Stimulated activated CD8-positive, alpha-beta memory T cell treated with anti-CD3 and anti-CD28 coated beads, Interleukin-4, amount 100 ng/mL, for 48 hours (primary cell): ENCODE results near the gene SLA2.
"Not testable (repeated sequence)": the region's sequence is repeated elsewhere in the genome, so short reads cannot be mapped to it uniquely, and the experiment has no call there.

Experiments used
- DNase-seq: peaks from one replicate; pipeline ENCODE4 v3.0.0-alpha.2; 2020

SLA2 gene

GRCh38 chr20:36573103-36573797, 72.7 kb downstream of the SLA2 start, which contains the start of gene TGIF2:
TGIF2 (plus strand) TSS chr20:36573597; CDS start chr20:36578775, 5,178 bp downstream.
- peak; percentile 92 for DNase-seq

DNA sequence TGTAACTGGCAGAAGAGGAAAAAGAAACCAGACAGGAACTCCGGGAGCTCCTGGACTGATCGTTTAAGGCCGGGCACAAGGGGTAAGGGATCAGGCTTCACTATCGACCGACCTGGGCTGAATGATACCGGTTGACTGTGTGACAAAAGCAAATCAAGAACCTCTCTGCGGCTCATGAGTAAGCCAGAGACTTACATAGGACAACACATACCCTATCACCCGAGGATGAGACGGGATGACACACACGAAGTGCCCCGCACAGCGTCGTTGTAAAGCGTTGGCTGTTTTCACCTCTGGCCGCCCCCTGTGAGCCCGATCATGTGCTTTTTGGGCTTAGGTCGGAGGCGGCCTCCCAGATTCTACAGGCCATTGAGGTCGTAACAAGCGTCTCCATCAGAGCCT, 73.3 kb downstream of the SLA2 start:
- peak; percentile 80 for DNase-seq

GRCh38 chr20:36571564-36572504, 74.2 kb downstream of the SLA2 start:
- peak; percentile 38 for DNase-seq

GRCh38 chr20:36569847-36570429, 76.1 kb downstream of the SLA2 start:
- DNase-seq = no peak

DNA sequence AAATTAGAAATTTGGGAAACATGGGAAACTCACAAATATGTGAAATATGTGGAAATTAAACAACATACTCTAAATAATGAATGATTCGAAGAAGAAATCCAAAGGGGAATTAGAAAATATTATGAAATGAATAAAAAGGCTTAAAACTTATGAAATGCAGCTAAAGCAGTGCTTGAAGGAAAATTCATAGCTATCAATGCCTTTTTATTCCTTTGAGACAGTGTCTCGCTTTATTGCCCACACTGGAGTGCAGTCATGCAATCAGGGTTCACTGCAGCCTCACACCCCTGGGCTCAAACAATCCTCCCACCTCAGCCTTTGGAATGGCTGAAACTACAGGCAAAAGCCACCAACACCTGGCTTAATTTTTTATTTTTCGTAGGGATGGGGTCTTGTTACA, 80.5 kb downstream of the SLA2 start:
- DNase-seq = no peak

DNA sequence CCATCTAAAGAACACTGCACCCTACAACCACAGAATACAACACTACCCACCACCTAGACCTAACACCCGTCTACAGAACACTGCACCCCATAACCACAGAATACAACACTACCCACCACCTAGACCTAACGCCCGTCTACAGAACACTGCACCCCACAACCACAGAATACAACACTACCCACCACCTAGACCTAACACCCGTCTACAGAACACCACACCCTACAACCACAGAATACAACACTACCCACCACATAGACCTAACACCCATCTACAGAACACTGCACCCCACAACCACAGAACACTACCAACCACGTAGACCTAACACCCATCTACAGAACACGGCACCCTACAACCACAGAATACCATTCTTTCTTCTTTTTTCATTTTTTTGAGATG, 81.3 kb downstream of the SLA2 start:
- DNase-seq = not testable (repeated sequence)

- DNase-seq = not testable (repeated sequence)
Observed at GRCh38 chr20:36564078-36564725, 81.8 kb downstream of the SLA2 start.

DNA sequence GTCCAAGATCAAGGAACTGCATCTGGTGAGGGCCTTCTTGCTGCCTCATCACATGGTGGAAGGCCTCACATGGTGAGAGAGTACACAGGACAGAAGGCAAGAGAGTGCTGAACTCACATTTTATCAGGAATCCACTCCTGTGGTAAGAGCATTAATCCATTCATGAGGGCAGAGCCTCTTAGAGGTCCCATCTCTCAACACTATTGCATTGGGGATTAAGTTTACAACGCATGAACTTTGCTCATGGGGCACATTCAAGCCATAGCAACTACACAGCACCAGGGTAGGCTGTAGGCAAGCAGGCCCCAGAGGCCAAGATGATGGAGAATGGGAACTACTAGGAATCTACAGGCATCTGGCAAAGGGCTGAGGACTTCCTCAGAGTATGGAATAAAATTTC, 82.6 kb downstream of the SLA2 start:
- DNase-seq = no peak

DNA sequence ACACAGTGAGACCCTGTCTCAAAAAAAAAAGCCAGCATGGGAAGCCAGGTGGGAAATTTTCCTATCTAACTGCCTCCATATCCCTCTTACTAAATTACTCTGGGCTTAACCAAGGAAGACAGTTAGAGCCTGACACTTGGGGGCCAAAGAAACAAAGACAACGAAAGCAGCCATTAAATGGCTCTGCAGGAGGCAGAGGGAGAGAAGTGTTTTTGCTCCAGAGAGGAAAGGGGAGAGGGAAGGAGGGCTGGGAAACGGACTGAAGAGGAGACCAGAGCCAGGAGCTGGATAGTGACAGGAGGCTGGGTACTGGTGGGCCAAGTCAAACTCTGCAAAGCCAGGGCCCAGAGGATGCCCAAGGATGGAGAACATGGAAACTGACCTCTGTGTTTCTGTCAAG, 83.3 kb downstream of the SLA2 start:
- DNase-seq = no peak
